ENCODE measurements around the gene EIF4E. TPM values are rescaled to one million over a fixed set of nuclear protein-coding genes. Genes with fewer than 3 reads are reported as not detected.
"Not testable (repeated sequence)": the region's sequence is repeated elsewhere in the genome, so short reads cannot be mapped to it uniquely, and the experiment has no call there.

Gene EIF4E
- total and polyA plus RNA-seq, 11 donors, result 8.3 to 93.2 (median 62.2) TPM

DNA sequence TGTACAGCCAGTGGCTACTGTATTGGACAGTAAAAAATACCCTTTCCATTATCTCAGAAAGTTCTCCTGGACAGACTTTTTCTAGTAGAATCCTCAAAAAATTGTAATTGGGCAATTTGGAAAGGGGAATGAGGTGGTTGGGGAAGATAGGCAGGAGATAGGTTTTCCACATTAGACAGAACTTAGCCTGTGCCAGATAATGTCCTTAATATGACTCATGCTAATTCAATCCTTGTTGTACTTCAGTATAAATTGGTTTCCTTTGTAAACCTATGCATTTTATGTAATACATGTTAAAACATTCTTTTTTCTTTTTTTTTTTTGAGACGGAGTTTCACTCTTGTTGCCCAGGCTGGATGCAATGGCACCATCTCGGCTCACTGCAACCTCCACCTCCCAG is 8.9 kb downstream of the EIF4E start:
- Histone ChIP-seq H3K4me1 (peaks cover 0 to 21% (median 3%) of the 10 kb centered on the region in 12 donors), H3K27ac (no peak overlapping the region), H3K4me3 (no peak overlapping the region), H3K9me3 (no peaks in the 10 kb centered on the region), H3K36me3 (peaks cover 0 to 10% (median 0%) of the 10 kb centered on the region in 9 donors), H3K27me3 (no peaks in the 10 kb centered on the region)
- TF ChIP-seq, protein P1, sequence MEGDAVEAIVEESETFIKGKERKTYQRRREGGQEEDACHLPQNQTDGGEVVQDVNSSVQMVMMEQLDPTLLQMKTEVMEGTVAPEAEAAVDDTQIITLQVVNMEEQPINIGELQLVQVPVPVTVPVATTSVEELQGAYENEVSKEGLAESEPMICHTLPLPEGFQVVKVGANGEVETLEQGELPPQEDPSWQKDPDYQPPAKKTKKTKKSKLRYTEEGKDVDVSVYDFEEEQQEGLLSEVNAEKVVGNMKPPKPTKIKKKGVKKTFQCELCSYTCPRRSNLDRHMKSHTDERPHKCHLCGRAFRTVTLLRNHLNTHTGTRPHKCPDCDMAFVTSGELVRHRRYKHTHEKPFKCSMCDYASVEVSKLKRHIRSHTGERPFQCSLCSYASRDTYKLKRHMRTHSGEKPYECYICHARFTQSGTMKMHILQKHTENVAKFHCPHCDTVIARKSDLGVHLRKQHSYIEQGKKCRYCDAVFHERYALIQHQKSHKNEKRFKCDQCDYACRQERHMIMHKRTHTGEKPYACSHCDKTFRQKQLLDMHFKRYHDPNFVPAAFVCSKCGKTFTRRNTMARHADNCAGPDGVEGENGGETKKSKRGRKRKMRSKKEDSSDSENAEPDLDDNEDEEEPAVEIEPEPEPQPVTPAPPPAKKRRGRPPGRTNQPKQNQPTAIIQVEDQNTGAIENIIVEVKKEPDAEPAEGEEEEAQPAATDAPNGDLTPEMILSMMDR (IDR thresholded peaks at IDR 0.05), result no peak
- no peak for TF ChIP-seq POLR2A (IDR thresholded peaks at IDR 0.05)
- DNase-seq (no peak), ATAC-seq (no peak)
- intact Hi-C loops (cut with DNase I), result loop anchor here in 1 of 10 donors (10.0 kb wide), 1 partner anchor 165 kb away; the partner anchor contains the start of gene ADH5
- 89 to 97% (median 93%) methylated on average over 2 of the region's 2 CpGs for WGBS, 4 donors

DNA sequence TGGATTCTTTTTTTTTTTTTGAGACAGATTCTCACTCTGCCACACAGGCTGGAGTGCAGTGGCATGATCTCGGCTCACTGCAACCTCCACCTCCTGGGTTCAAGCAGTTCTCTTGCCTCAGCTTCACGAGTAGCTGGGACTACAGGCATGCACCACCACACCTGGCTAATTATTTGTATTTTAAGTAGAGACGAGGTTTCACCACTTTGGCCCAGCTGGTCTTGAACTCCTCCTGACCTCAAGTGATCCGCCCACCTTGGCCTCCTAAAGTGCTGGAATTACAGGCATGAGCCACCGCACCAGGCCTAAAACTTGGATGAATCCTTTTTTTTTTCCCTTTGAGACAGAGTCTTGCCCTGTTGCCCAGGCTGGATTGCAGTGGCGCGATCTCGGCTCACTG is 18.2 kb downstream of the EIF4E start:
- H3K27me3 ChIP-seq; H3K4me3 ChIP-seq; H3K27ac ChIP-seq; intact Hi-C loops (cut with DNase I); DNase-seq; ATAC-seq; H3K9me3 ChIP-seq; H3K36me3 ChIP-seq: not testable (repeated sequence)
- WGBS, 4 donors, result 84 to 88% (median 88%) methylated on average over 8 of the region's 8 CpGs
- peaks cover 0 to 49% (median 25%) of the 10 kb centered on the region in 12 donors for H3K4me1 ChIP-seq

DNA sequence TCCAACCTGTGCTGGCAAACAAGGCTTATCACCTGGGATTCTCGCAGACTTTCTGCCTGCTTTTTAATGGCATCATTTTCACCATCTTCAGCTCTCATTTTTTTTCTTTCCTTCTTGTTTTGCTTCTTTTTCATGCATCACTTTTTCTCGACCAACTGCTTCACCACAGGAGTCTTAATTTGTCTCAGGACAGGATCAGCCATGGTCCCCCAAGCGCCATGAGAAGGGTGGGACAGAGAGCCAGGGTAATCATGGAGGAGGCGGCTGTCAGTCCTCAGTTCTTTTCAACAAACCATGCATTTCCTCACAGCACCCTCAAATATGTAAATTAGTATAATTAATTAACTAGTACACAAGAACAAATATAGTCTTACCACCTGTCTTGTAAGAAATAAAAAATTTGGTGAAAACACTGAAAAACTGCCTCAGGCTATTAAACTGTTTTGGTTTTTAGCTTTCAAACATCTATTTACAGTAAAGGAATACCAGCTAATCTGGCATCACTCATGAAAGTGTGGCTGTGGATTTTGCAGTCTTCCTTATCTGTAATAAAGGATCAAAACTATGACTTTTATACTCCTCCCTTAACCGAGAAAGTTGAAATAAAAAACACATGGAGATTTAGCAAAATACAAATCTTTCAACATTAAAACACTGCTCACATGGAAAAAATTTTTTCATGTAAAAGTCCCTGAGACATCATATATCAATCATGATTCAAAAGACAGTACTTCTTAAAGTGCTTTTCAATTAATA is 19.1 kb downstream of the EIF4E start:
- 75 to 82% (median 79%) methylated on average over 5 of the region's 5 CpGs for WGBS, 4 donors
- intact Hi-C loops (cut with DNase I), result no loop called here
- ATAC-seq (no peak), DNase-seq (no peak)
- Histone ChIP-seq H3K36me3 (no peaks in the 10 kb centered on the region), H3K9me3 (no peaks in the 10 kb centered on the region), H3K4me1 (peaks cover 0 to 55% (median 27%) of the 10 kb centered on the region in 12 donors), H3K27me3 (no peaks in the 10 kb centered on the region), H3K27ac (no peak overlapping the region), H3K4me3 (no peak overlapping the region)
- TF ChIP-seq, protein P1 (IDR thresholded peaks at IDR 0.05), result no peak
- TF ChIP-seq POLR2A (IDR thresholded peaks at IDR 0.05), result no peak

DNA sequence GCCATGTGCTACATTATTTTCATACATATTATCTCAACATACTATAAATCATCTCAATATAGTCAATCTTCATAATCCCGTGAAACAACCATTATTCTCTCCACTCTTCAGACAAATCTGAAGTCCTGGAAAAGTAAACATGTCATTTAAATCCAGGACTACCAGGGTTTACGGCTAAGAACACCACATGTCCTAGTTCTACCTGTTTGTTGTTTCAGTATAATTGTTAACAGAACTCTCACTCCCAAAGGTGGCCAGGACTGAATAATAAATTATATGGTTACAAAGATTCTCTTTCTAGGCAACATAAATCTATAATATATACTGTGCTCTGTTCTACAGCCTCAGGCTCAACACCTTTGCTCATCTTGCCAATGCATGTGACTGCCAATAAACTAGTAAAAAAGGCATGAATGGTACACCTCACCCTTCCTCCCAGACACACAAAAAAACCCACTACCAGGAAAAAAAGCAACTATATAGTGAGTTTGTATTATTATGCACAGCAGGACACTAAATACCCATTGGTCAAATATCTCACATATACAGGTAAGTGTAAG is 20.1 kb downstream of the EIF4E start:
- no peaks in the 10 kb centered on the region for H3K27me3 ChIP-seq
- no peaks in the 10 kb centered on the region for H3K9me3 ChIP-seq
- peaks cover 0 to 49% (median 25%) of the 10 kb centered on the region in 12 donors for H3K4me1 ChIP-seq
- intact Hi-C loops (cut with DNase I), result no loop called here
- no peak overlapping the region for H3K27ac ChIP-seq
- ATAC-seq (no peak), DNase-seq (no peak)
- no peaks in the 10 kb centered on the region for H3K36me3 ChIP-seq
- no peak overlapping the region for H3K4me3 ChIP-seq
- 88 to 90% (median 90%) methylated on average over 2 of the region's 2 CpGs for WGBS, 4 donors
- no peak for TF ChIP-seq POLR2A (IDR thresholded peaks at IDR 0.05)
- TF ChIP-seq, protein P1 (IDR thresholded peaks at IDR 0.05), result no peak

All from heart left ventricle (tissue), 16 donors.